Right lung (tissue), 5 donors: ENCODE measurements around the gene VPS4B. TPM values are rescaled to one million over a fixed set of nuclear protein-coding genes. Genes with fewer than 3 reads are reported as not detected.
A peak's percentile ranks its signal among the peaks of the same experiment; 100 is the strongest.
"Not testable (repeated sequence)": the region's sequence is repeated elsewhere in the genome, so short reads cannot be mapped to it uniquely, and the experiment has no call there.

Experiments
- DNase-seq, 2 donors: peaks; one replicate each; pipeline ENCODE4 v3.0.0-alpha.2; 2013
- polyA plus RNA-seq, 5 donors: library from polyadenylated mRNA; unstranded; fragments of 120-200 nt; gene quantifications; one replicate each; pipeline versions ENCODE4 v1.2.1 to v1.2.3, GENCODE V29; 2013; ENCODE audit warnings: inconsistent platforms in 1 of 5, low replicate concordance in 1 of 5; ENCODE audit not compliant: insufficient read length in 5 of 5, insufficient read depth in 1 of 5

Gene VPS4B
- polyA plus RNA-seq, 5 donors = 39.6 to 60.1 (median 57.0) TPM

- no peak for DNase-seq
These were observed 49.1 kb downstream of the VPS4B start for GRCh38 chr18:63373161-63373560.

GRCh38 chr18:63368611-63369010 lies 53.7 kb downstream of the VPS4B start:
- no peak for DNase-seq

GRCh38 chr18:63367053-63367953 lies 55.0 kb downstream of the VPS4B start, which contains the start of gene KDSR:
TSS of gene KDSR (minus strand) at chr18:63367206. CDS start at chr18:63367118, 88 bp downstream.
- peak; percentile 98 to 99 for DNase-seq

GRCh38 chr18:63366213-63367052 lies 55.8 kb downstream of the VPS4B start:
- peak; percentile 10 to 19 for DNase-seq

- peak in 1 of 2 donors; percentile 4 for DNase-seq
These were observed 56.4 kb downstream of the VPS4B start for GRCh38 chr18:63365876-63366212.

- no peak for DNase-seq
These were observed 58.3 kb downstream of the VPS4B start for GRCh38 chr18:63363951-63364350.

- not testable (repeated sequence) for DNase-seq
These were observed 58.9 kb downstream of the VPS4B start for GRCh38 chr18:63363420-63363819.

GRCh38 chr18:63356272-63356896 lies 65.9 kb downstream of the VPS4B start:
- no peak for DNase-seq

GRCh38 chr18:63350230-63350629 lies 72.0 kb downstream of the VPS4B start:
- DNase-seq = no peak

- DNase-seq = no peak
These were observed 73.7 kb downstream of the VPS4B start for GRCh38 chr18:63348508-63349136.

GRCh38 chr18:63346480-63347183 lies 75.6 kb downstream of the VPS4B start:
- no peak for DNase-seq

GRCh38 chr18:63346031-63346430 lies 76.2 kb downstream of the VPS4B start:
- no peak for DNase-seq

GRCh38 chr18:63344918-63345317 lies 77.4 kb downstream of the VPS4B start:
- no peak for DNase-seq

GRCh38 chr18:63344263-63344662 lies 78.0 kb downstream of the VPS4B start:
- no peak for DNase-seq

- no peak for DNase-seq
These were observed 80.1 kb downstream of the VPS4B start for GRCh38 chr18:63342206-63342605.

- DNase-seq = no peak
These were observed 82.3 kb downstream of the VPS4B start for GRCh38 chr18:63339920-63340484.
